Neural progenitor cell (in vitro differentiated cells): ENCODE data around the gene TFB2M. TPM values are rescaled to one million over a fixed set of nuclear protein-coding genes. Genes with fewer than 3 reads are reported as not detected.
A peak's percentile ranks its signal among the peaks of the same experiment; 100 is the strongest.

Experiments
- DNase-seq: peaks from one replicate; pipeline ENCODE4 v3.0.0-alpha.2; 2016; ENCODE audit warnings: low spot score
- H2AFZ ChIP-seq: fragments of 200-600 bp; sonication (generic); replicated peaks from 2 replicates; pipeline ENCODE4 v1.6.1; 2016; ENCODE audit warnings: antibody characterized with exemption
- H3F3A ChIP-seq: fragments of 200-600 bp; sonication (generic); 2 replicates; pipeline ENCODE4 v1.6.1; 2016; ENCODE audit warnings: antibody characterized with exemption, low read depth
- H3K27ac ChIP-seq: fragments of 200-600 bp; sonication (generic); 2 replicates; pipeline ENCODE4 v1.5.1; 2016; ENCODE audit warnings: mild to moderate bottlenecking
- H3K27me3 ChIP-seq: fragments of 200-600 bp; sonication (generic); 2 replicates; pipeline ENCODE4 v1.6.1; 2016; ENCODE audit warnings: mild to moderate bottlenecking, moderate library complexity
- H3K36me3 ChIP-seq: fragments of 200-600 bp; sonication (generic); 2 replicates; pipeline ENCODE4 v1.5.1; 2016
- H3K4me1 ChIP-seq: fragments of 200-600 bp; sonication (generic); 2 replicates; pipeline ENCODE4 v1.6.1; 2016; ENCODE audit warnings: mixed run types
- H3K4me2 ChIP-seq: fragments of 200-600 bp; sonication (generic); 2 replicates; pipeline ENCODE4 v1.6.1; 2016
- H3K4me3 ChIP-seq: fragments of 200-600 bp; sonication (generic); 2 replicates; pipeline ENCODE4 v1.5.1; 2016
- H3K79me2 ChIP-seq: fragments of 200-600 bp; sonication (generic); 2 replicates; pipeline ENCODE4 v1.6.1; 2016; ENCODE audit warnings: low read depth
- H3K9ac ChIP-seq: fragments of 200-600 bp; sonication (generic); 2 replicates; pipeline ENCODE4 v1.6.1; 2016
- H3K9me3 ChIP-seq: fragments of 200-600 bp; sonication (generic); 2 replicates; pipeline ENCODE4 v1.5.1; 2016; ENCODE audit warnings: low read depth
- H4K20me1 ChIP-seq: fragments of 200-600 bp; sonication (generic); 2 replicates; pipeline ENCODE4 v1.6.1; 2016; ENCODE audit warnings: low read depth
- H3K27ac Mint-ChIP-seq: 3 replicates; pipeline ENCODE4 v1.8.0; 2021; ENCODE audit warnings: mixed read lengths
- H3K27me3 Mint-ChIP-seq: 2 replicates; pipeline ENCODE4 v1.8.0; 2022; ENCODE audit warnings: low read depth, mild to moderate bottlenecking, inconsistent platforms, moderate library complexity, mixed read lengths; ENCODE audit not compliant: insufficient read depth
- H3K36me3 Mint-ChIP-seq: 3 replicates; pipeline ENCODE4 v1.8.0; 2021; ENCODE audit warnings: mixed read lengths
- H3K4me1 Mint-ChIP-seq: 3 replicates; pipeline ENCODE4 v1.8.0; 2021; ENCODE audit warnings: mixed read lengths
- H3K4me3 Mint-ChIP-seq: 3 replicates; pipeline ENCODE4 v1.8.0; 2021; ENCODE audit warnings: mild to moderate bottlenecking, moderate library complexity, mixed read lengths
- H3K9me3 Mint-ChIP-seq: 3 replicates; pipeline ENCODE4 v1.8.0; 2020; ENCODE audit warnings: mixed read lengths
- EZH2 ChIP-seq: fragments of 200-600 bp; sonication (generic); IDR thresholded peaks from 2 replicates; pipeline ENCODE4 v1.6.1; 2017; ENCODE audit warnings: antibody characterized with exemption, mild to moderate bottlenecking, moderate library complexity
- EZH2phosphoT487 ChIP-seq: fragments of 200-600 bp; sonication (generic); IDR thresholded peaks from 2 replicates; pipeline ENCODE4 v1.6.1; 2017; ENCODE audit warnings: antibody characterized with exemption
- total RNA-seq: library from RNA; depleted of rRNA; stranded (reverse); fragments of >200 nt; gene quantifications from 2 replicates; pipeline ENCODE4 v1.2.3, GENCODE V29; 2015; ENCODE audit warnings: low replicate concordance
- TF ChIP-seq, protein P1 (sequence below): fragments of 200-600 bp; sonication (generic); IDR thresholded peaks from 2 replicates; pipeline ENCODE4 v1.5.1; 2017; ENCODE audit warnings: antibody characterized with exemption, mild to moderate bottlenecking

The TFB2M gene
- total RNA-seq, 1 donor from 2014 or later = 21.1 TPM

DNA sequence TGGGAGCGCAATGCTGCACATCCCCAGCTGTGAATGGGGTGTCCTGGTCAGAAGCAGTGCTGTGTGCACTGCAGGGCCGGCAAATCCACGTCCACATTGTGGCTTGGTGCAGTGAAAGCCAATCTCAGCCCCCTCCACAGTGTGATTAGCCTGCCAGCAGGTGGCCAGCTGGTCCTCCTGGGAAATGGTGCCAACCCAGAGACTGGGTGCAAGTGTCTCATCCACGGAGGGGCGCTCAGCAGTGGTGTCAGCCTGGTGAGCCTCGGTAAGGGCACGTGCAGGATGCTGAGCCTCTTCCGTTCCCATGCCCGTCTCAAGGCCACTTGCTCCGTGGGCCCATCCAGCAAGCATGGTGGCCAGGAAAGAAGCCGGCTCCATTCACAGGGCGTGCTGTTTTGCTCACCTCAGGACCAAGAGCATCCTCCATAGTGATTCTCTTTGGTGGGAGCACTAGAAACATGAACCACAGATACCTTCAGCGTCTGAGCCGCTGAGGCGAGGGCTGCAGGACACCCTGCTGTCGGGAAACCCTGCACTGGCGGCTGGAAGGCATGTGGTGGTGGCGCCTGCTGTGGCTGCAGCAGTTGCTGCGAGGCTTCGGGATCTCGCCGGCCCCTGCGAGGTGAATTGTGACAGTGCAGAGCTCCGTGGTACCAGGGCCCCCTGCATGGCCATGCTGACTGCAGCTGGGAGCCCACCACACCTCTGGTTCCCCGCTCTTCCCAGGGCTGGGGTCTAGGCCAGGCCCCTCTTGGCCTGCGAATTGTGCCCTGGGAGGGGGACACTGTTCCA lies 57.0 kb downstream of the TFB2M start:
- no peaks in the 10 kb centered on the region for H3K27me3 ChIP-seq
- H3K4me3 ChIP-seq = no peak overlapping the region
- H2AFZ ChIP-seq = no peak overlapping the region
- H3K36me3 Mint-ChIP-seq = no peaks in the 10 kb centered on the region
- no peak overlapping the region for H3K9ac ChIP-seq
- no peaks in the 10 kb centered on the region for H3K36me3 ChIP-seq
- H3K4me3 Mint-ChIP-seq = no peak overlapping the region
- H3K27ac ChIP-seq = no peak overlapping the region
- H3K27me3 Mint-ChIP-seq = peaks cover 6% of the 10 kb centered on the region
- no peaks in the 10 kb centered on the region for H3K79me2 ChIP-seq
- H3F3A ChIP-seq = no peaks in the 10 kb centered on the region
- DNase-seq = no peak
- no peak for TF ChIP-seq EZH2phosphoT487
- TF ChIP-seq, protein P1, sequence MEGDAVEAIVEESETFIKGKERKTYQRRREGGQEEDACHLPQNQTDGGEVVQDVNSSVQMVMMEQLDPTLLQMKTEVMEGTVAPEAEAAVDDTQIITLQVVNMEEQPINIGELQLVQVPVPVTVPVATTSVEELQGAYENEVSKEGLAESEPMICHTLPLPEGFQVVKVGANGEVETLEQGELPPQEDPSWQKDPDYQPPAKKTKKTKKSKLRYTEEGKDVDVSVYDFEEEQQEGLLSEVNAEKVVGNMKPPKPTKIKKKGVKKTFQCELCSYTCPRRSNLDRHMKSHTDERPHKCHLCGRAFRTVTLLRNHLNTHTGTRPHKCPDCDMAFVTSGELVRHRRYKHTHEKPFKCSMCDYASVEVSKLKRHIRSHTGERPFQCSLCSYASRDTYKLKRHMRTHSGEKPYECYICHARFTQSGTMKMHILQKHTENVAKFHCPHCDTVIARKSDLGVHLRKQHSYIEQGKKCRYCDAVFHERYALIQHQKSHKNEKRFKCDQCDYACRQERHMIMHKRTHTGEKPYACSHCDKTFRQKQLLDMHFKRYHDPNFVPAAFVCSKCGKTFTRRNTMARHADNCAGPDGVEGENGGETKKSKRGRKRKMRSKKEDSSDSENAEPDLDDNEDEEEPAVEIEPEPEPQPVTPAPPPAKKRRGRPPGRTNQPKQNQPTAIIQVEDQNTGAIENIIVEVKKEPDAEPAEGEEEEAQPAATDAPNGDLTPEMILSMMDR = no peak
- no peak for TF ChIP-seq EZH2
- H4K20me1 ChIP-seq = no peaks in the 10 kb centered on the region
- peaks cover 15% of the 10 kb centered on the region for H3K4me1 Mint-ChIP-seq
- peaks cover 4% of the 10 kb centered on the region for H3K9me3 Mint-ChIP-seq
- H3K27ac Mint-ChIP-seq = no peak overlapping the region
- peaks cover 11% of the 10 kb centered on the region for H3K4me1 ChIP-seq
- no peaks in the 10 kb centered on the region for H3K9me3 ChIP-seq
- H3K4me2 ChIP-seq = no peak overlapping the region

DNA sequence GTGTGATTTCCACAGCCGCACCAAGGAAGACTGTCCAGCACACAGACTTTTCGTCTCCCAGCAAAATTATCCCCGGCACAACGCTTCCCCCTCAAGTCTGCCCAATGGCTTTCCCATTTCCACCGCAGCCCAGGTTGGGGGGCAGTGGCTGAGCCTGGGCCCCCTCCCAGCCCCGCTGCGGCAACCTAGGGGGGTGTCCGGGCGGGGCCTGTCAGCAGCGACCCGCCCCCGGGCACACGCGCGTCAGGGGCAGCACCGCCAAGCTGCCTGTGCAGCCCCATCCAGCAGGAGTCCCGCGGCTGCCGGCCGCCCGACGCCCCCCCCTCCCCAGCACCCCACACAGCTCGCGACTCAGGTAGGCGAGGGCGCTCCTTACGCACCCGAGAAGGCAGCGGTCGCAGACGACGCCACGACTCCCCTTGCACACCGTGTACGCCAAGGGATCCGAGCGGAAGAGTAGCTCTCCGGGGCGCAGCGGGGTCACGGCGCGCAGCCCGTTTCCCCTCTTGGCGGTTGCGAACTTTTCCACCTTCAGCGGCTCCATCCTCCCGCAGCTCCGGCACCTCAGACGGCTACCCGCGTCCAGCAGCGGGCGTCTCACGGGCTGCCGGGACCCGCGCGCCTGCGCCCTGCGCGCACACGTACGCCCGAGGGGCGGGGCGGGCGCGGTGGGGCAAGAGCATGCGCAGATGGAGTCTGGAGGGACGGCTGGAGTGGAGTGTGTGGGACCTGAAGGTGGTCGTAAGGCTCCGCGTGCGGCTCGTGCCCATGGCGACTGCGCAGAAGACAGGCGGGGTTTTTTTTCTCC lies 59.2 kb downstream of the TFB2M start, which contains the start of gene SMYD3:
Gene SMYD3, minus strand, starts transcription at position 606 of the 808 bp plus-strand sequence.
- Histone ChIP-seq H3K9ac (peak within 1 kb of the TSS; percentile 45), H3K4me1 (peaks cover 11% of the 10 kb centered on the region), H3K9me3 (no peaks in the 10 kb centered on the region), H4K20me1 (no peaks in the 10 kb centered on the region), H3K4me3 (peak within 1 kb of the TSS; percentile 83), H3K79me2 (no peaks in the 10 kb centered on the region), H3F3A (no peaks in the 10 kb centered on the region), H3K36me3 (no peaks in the 10 kb centered on the region), H3K4me2 (peak within 1 kb of the TSS; percentile 82), H3K27ac (no peak within 1 kb of the TSS), H3K27me3 (no peaks in the 10 kb centered on the region), H2AFZ (peak within 1 kb of the TSS; percentile 94)
- Mint-ChIP-seq H3K4me3 (peak within 1 kb of the TSS; percentile 87), H3K4me1 (peaks cover 15% of the 10 kb centered on the region), H3K27me3 (peaks cover 9% of the 10 kb centered on the region), H3K36me3 (peaks cover 4% of the 10 kb centered on the region), H3K9me3 (no peaks in the 10 kb centered on the region), H3K27ac (peak within 1 kb of the TSS; percentile 6)
- no peak for TF ChIP-seq EZH2phosphoT487
- TF ChIP-seq, protein P1 = peak; percentile 29
- peak; percentile 94 for DNase-seq

DNA sequence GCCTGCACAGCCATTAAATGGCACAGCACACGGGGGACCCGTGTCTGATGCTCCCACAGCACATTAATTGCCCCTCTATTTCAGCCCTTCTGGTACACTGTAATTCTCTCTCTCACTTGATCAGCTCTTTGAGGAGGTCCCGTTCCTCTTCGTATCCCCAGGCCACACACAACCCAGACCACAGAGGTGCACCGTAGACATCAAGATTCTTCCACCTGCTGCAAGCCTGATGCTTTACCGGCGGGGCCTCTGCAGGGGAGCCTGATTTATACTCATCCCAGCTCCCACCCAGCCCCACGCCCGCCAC lies 59.7 kb downstream of the TFB2M start:
- H3K27ac Mint-ChIP-seq = peak overlapping the region; percentile 6
- peaks cover 11% of the 10 kb centered on the region for H3K4me1 ChIP-seq
- no peaks in the 10 kb centered on the region for H3F3A ChIP-seq
- H3K36me3 Mint-ChIP-seq = peaks cover 8% of the 10 kb centered on the region
- H4K20me1 ChIP-seq = no peaks in the 10 kb centered on the region
- H3K36me3 ChIP-seq = no peaks in the 10 kb centered on the region
- TF ChIP-seq EZH2 = no peak
- TF ChIP-seq, protein P1 = no peak
- H3K9ac ChIP-seq = no peak overlapping the region
- H3K4me3 Mint-ChIP-seq = peak overlapping the region; percentile 87
- no peaks in the 10 kb centered on the region for H3K9me3 Mint-ChIP-seq
- peak overlapping the region; percentile 82 for H3K4me2 ChIP-seq
- no peak overlapping the region for H3K27ac ChIP-seq
- peak; percentile 29 for DNase-seq
- peak overlapping the region; percentile 94 for H2AFZ ChIP-seq
- peak overlapping the region; percentile 83 for H3K4me3 ChIP-seq
- peaks cover 9% of the 10 kb centered on the region for H3K27me3 Mint-ChIP-seq
- H3K4me1 Mint-ChIP-seq = peaks cover 15% of the 10 kb centered on the region
- no peaks in the 10 kb centered on the region for H3K27me3 ChIP-seq
- no peaks in the 10 kb centered on the region for H3K79me2 ChIP-seq
- no peaks in the 10 kb centered on the region for H3K9me3 ChIP-seq
